ENCODE data around the gene RAD18.

The RAD18 gene

GRCh38 chr3:8875836-8876235, 87.4 kb downstream of the RAD18 start:
- H3K4me3 ChIP-seq (ENCODE audit: low read depth, low read length), result no peak overlapping the region
- no peak for DNase-seq (ENCODE audit: low read depth)
- TF ChIP-seq CTCF (IDR thresholded peaks at IDR 0.05; ENCODE audit: low read depth, low read length, missing control alignments), result no peak
- in situ Hi-C loops (cut with HindIII; ENCODE audit: low sequenced_read_pairs), result no loop called here

- TF ChIP-seq CTCF (IDR thresholded peaks at IDR 0.05; ENCODE audit: low read depth, low read length, missing control alignments), result no peak
- no peak for DNase-seq (ENCODE audit: low read depth)
- no peak overlapping the region for H3K4me3 ChIP-seq (ENCODE audit: low read depth, low read length)
- in situ Hi-C loops (cut with HindIII; ENCODE audit: low sequenced_read_pairs), result no loop called here
Measured at GRCh38 chr3:8873740-8874139, 89.5 kb downstream of the RAD18 start.

- TF ChIP-seq CTCF (IDR thresholded peaks at IDR 0.05; ENCODE audit: low read depth, low read length, missing control alignments), result no peak
- in situ Hi-C loops (cut with HindIII; ENCODE audit: low sequenced_read_pairs), result no loop called here
- DNase-seq (ENCODE audit: low read depth), result no peak
- no peak overlapping the region for H3K4me3 ChIP-seq (ENCODE audit: low read depth, low read length)
Measured at GRCh38 chr3:8872261-8872660, 91.0 kb downstream of the RAD18 start.

GRCh38 chr3:8871306-8871705, 92.0 kb downstream of the RAD18 start:
- TF ChIP-seq CTCF (IDR thresholded peaks at IDR 0.05; ENCODE audit: low read depth, low read length, missing control alignments), result no peak
- no peak overlapping the region for H3K4me3 ChIP-seq (ENCODE audit: low read depth, low read length)
- in situ Hi-C loops (cut with HindIII; ENCODE audit: low sequenced_read_pairs), result no loop called here
- no peak for DNase-seq (ENCODE audit: low read depth)

- in situ Hi-C loops (cut with HindIII; ENCODE audit: low sequenced_read_pairs), result no loop called here
- DNase-seq (ENCODE audit: low read depth), result no peak
- H3K4me3 ChIP-seq (ENCODE audit: low read depth, low read length), result no peak overlapping the region
- no peak for TF ChIP-seq CTCF (IDR thresholded peaks at IDR 0.05; ENCODE audit: low read depth, low read length, missing control alignments)
Measured at GRCh38 chr3:8870134-8870533, 93.1 kb downstream of the RAD18 start.

GRCh38 chr3:8869613-8870012, 93.7 kb downstream of the RAD18 start:
- TF ChIP-seq CTCF (IDR thresholded peaks at IDR 0.05; ENCODE audit: low read depth, low read length, missing control alignments), result no peak
- in situ Hi-C loops (cut with HindIII; ENCODE audit: low sequenced_read_pairs), result no loop called here
- H3K4me3 ChIP-seq (ENCODE audit: low read depth, low read length), result no peak overlapping the region
- DNase-seq (ENCODE audit: low read depth), result peak; percentile 79

- no peak overlapping the region for H3K4me3 ChIP-seq (ENCODE audit: low read depth, low read length)
- in situ Hi-C loops (cut with HindIII; ENCODE audit: low sequenced_read_pairs), result no loop called here
- no peak for DNase-seq (ENCODE audit: low read depth)
- TF ChIP-seq CTCF (IDR thresholded peaks at IDR 0.05; ENCODE audit: low read depth, low read length, missing control alignments), result no peak
Measured at GRCh38 chr3:8868996-8869395, 94.3 kb downstream of the RAD18 start.
